Measurements from ENCODE around the gene PDXDC1.
"Not testable (repeated sequence)": the region's sequence is repeated elsewhere in the genome, so short reads cannot be mapped to it uniquely, and the experiment has no call there.

The PDXDC1 gene

GRCh38 chr16:15038689-15039088 lies 63.9 kb downstream of the PDXDC1 start:
- no peak overlapping the region for H3K27ac ChIP-seq
- no peak overlapping the region for H3K4me2 ChIP-seq
- peaks cover 19 to 45% (median 28%) of the 10 kb centered on the region in 10 experiments for H3K4me1 ChIP-seq
- H3K4me3 ChIP-seq, result no peak overlapping the region
- H3K9ac ChIP-seq, result no peak overlapping the region
- no peaks in the 10 kb centered on the region for H3K9me3 ChIP-seq (replicated peaks in 1 of 11)
- TF ChIP-seq Cebpa-rat (IDR thresholded peaks at IDR 0.05), result no peak
- peaks cover 86 to 100% (median 94%) of the 10 kb centered on the region in 11 experiments for H3K36me3 ChIP-seq
- H4K20me1 ChIP-seq, result peaks cover 0 to 32% (median 16%) of the 10 kb centered on the region in 11 experiments; a peak in 13 of 22 replicates
- H3K27me3 ChIP-seq, result no peaks in the 10 kb centered on the region

- peak overlapping the region in 3 of 11 experiments; percentile 16 to 52 (median 44); a peak in 4 of 22 replicates for H3K9ac ChIP-seq
- H3K27ac ChIP-seq, result peak overlapping the region in 4 of 11 experiments; percentile 12 to 61 (median 40); a peak in 6 of 22 replicates
- H4K20me1 ChIP-seq, result peaks cover 0 to 41% (median 13%) of the 10 kb centered on the region in 11 experiments; a peak in 8 of 22 replicates
- peaks cover 0 to 22% (median 7%) of the 10 kb centered on the region in 10 experiments; a peak in 12 of 20 replicates for H3K4me1 ChIP-seq
- H3K4me2 ChIP-seq, result peak overlapping the region in 3 of 11 experiments; percentile 78 to 80 (median 79); a peak in 6 of 22 replicates
- no peaks in the 10 kb centered on the region for H3K9me3 ChIP-seq (replicated peaks in 1 of 11)
- peaks cover 80 to 96% (median 86%) of the 10 kb centered on the region in 11 experiments for H3K36me3 ChIP-seq
- H3K27me3 ChIP-seq, result no peaks in the 10 kb centered on the region
- peak overlapping the region in 1 of 10 experiments; percentile 11; a peak in 1 of 20 replicates for H3K4me3 ChIP-seq
- no peak for TF ChIP-seq Cebpa-rat (IDR thresholded peaks at IDR 0.05)
These were observed 66.6 kb downstream of the PDXDC1 start for GRCh38 chr16:15041271-15042004.

- Histone ChIP-seq H3K9me3 (replicated peaks in 1 of 11) (no peaks in the 10 kb centered on the region), H3K27me3 (no peaks in the 10 kb centered on the region), H3K27ac (no peak overlapping the region), H4K20me1 (peaks cover 0 to 60% (median 29%) of the 10 kb centered on the region in 11 experiments; a peak in 10 of 22 replicates), H3K36me3 (peaks cover 74 to 94% (median 85%) of the 10 kb centered on the region in 11 experiments), H3K4me3 (no peak overlapping the region), H3K9ac (no peak overlapping the region), H3K4me1 (peaks cover 0 to 22% (median 7%) of the 10 kb centered on the region in 10 experiments; a peak in 12 of 20 replicates), H3K4me2 (no peak overlapping the region)
- no peak for TF ChIP-seq Cebpa-rat (IDR thresholded peaks at IDR 0.05)
These were observed 68.5 kb downstream of the PDXDC1 start for GRCh38 chr16:15043344-15043743.

- peaks cover 65 to 84% (median 76%) of the 10 kb centered on the region in 11 experiments for H3K36me3 ChIP-seq
These were observed 69.5 kb downstream of the PDXDC1 start for GRCh38 chr16:15044286-15044685.

GRCh38 chr16:15045270-15045669 lies 70.4 kb downstream of the PDXDC1 start:
- H3K27me3 ChIP-seq; H3K4me3 ChIP-seq; H3K9ac ChIP-seq; H3K27ac ChIP-seq; H3K4me2 ChIP-seq; H3K9me3 ChIP-seq (replicated peaks in 1 of 11): not testable (repeated sequence)
- peaks cover 56 to 74% (median 67%) of the 10 kb centered on the region in 11 experiments for H3K36me3 ChIP-seq
- peaks cover 0 to 31% (median 8%) of the 10 kb centered on the region in 10 experiments; a peak in 13 of 20 replicates for H3K4me1 ChIP-seq
- peaks cover 0 to 76% (median 36%) of the 10 kb centered on the region in 11 experiments; a peak in 15 of 22 replicates for H4K20me1 ChIP-seq

More at GRCh38 chr16:15044286-15044685, 69.5 kb downstream of the PDXDC1 start:
- Histone ChIP-seq H3K27ac (no peak overlapping the region), H3K4me1 (peaks cover 0 to 22% (median 7%) of the 10 kb centered on the region in 10 experiments; a peak in 13 of 20 replicates), H3K4me3 (no peak overlapping the region), H3K9me3 (replicated peaks in 1 of 11) (no peaks in the 10 kb centered on the region), H4K20me1 (peaks cover 0 to 69% (median 35%) of the 10 kb centered on the region in 11 experiments; a peak in 13 of 22 replicates), H3K4me2 (no peak overlapping the region), H3K9ac (no peak overlapping the region), H3K27me3 (no peaks in the 10 kb centered on the region)
- TF ChIP-seq Cebpa-rat (IDR thresholded peaks at IDR 0.05), result no peak

GRCh38 chr16:15046692-15047376 lies 72.0 kb downstream of the PDXDC1 start:
- peaks cover 0 to 85% (median 41%) of the 10 kb centered on the region in 11 experiments; a peak in 15 of 22 replicates for H4K20me1 ChIP-seq
- no peak overlapping the region for H3K9ac ChIP-seq
- peaks cover 3 to 31% (median 5%) of the 10 kb centered on the region in 10 experiments; a peak in 15 of 20 replicates for H3K4me1 ChIP-seq
- H3K27ac ChIP-seq, result no peak overlapping the region
- TF ChIP-seq Cebpa-rat (IDR thresholded peaks at IDR 0.05), result no peak
- no peak overlapping the region for H3K4me3 ChIP-seq
- no peaks in the 10 kb centered on the region for H3K9me3 ChIP-seq (replicated peaks in 1 of 11)
- peaks cover 41 to 70% (median 53%) of the 10 kb centered on the region in 11 experiments for H3K36me3 ChIP-seq
- H3K4me2 ChIP-seq, result no peak overlapping the region
- no peaks in the 10 kb centered on the region for H3K27me3 ChIP-seq

- TF ChIP-seq Cebpa-rat (IDR thresholded peaks at IDR 0.05), result no peak
- peak overlapping the region in 1 of 11 experiments; percentile 44; a peak in 1 of 22 replicates for H3K9ac ChIP-seq
These were observed 74.9 kb downstream of the PDXDC1 start for GRCh38 chr16:15049581-15050180.

GRCh38 chr16:15050440-15050839 lies 75.6 kb downstream of the PDXDC1 start:
- H3K9ac ChIP-seq, result peak overlapping the region in 1 of 11 experiments; percentile 44; a peak in 1 of 22 replicates
- H3K27ac ChIP-seq; H3K9me3 ChIP-seq (replicated peaks in 1 of 11); H3K27me3 ChIP-seq; H3K4me3 ChIP-seq: not testable (repeated sequence)
- H3K4me1 ChIP-seq, result peaks cover 19 to 53% (median 25%) of the 10 kb centered on the region in 10 experiments
- peak overlapping the region in 2 of 11 experiments; percentile 1 to 8; a peak in 2 of 22 replicates for H3K4me2 ChIP-seq
- H4K20me1 ChIP-seq, result peaks cover 0 to 84% (median 41%) of the 10 kb centered on the region in 11 experiments; a peak in 15 of 22 replicates
- peaks cover 21 to 46% (median 26%) of the 10 kb centered on the region in 11 experiments for H3K36me3 ChIP-seq

More at GRCh38 chr16:15049581-15050180, 74.9 kb downstream of the PDXDC1 start:
- Histone ChIP-seq H3K4me1 (peaks cover 12 to 52% (median 20%) of the 10 kb centered on the region in 10 experiments), H3K36me3 (peaks cover 23 to 52% (median 29%) of the 10 kb centered on the region in 11 experiments), H3K9me3 (replicated peaks in 1 of 11) (no peaks in the 10 kb centered on the region), H3K27ac (no peak overlapping the region), H4K20me1 (peaks cover 0 to 88% (median 41%) of the 10 kb centered on the region in 11 experiments; a peak in 15 of 22 replicates), H3K4me2 (peak overlapping the region in 2 of 11 experiments; percentile 26 to 39; a peak in 1 of 22 replicates), H3K4me3 (no peak overlapping the region), H3K27me3 (no peaks in the 10 kb centered on the region)

Data from BLaER1 treated with 17β-estradiol and CSF1 and Interleukin-3, amounts not matched to agents 10 nM and 100 nM (cell line).